ENCODE data around the gene OMP.

OMP gene

DNA sequence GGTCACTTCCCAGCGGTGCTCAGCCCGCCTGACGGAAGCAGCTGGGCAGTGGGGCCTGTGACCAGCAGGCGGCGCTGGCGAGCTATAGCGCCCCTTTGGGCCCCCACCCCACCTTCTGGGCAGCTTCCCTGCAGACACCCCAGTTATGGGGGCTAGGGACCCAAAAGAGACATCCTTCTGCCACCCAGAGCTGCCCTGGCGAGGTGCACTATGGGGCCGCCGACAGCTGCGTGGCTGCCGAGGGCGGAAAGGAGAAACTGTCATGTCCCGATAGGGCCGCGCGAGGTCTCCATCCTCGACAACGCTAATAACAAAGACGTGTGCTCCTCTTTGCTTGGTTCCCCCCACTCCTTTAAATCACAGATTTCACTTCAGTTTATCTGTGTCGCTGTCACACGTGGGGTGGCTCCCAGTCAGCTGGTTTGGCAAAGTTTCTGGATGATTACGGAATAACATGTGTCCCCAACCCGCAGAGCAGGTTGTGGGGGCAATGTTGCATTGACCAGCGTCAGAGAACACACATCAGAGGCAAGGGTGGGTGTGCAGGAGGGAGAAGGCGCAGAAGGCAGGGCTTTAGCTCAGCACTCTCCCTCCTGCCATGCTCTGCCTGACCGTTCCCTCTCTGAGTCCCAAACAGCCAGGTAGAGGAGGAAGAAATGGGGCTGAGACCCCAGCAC, 24.7 kb downstream of the OMP start:
- ChIA-PET CTCF (interaction anchor here (0.6 to 3.2 kb wide), 18 partner anchors 8 to 491 kb away, joined by 3 to 24 read pairs (median 4); no protein-coding TSS in a partner anchor), POLR2A (interaction anchor here (1.4 kb wide), 1 partner anchor 10 kb away, joined by 4 read pairs; no protein-coding TSS in a partner anchor)
- peak; percentile 77 for DNase-seq (ENCODE audit: extremely low spot score)
- TF ChIP-seq L3MBTL2 (conservative IDR thresholded peaks at IDR 0.05) (peak; percentile 35; the same call in 1 of the 2 replicates), PKNOX1 (IDR thresholded peaks at IDR 0.05) (no peak)

- no peak for DNase-seq (ENCODE audit: extremely low spot score)
- POLR2A ChIA-PET, result no interaction called here
- TF ChIP-seq FOXM1 (IDR thresholded peaks at IDR 0.05; ENCODE audit: borderline replicate concordance) (no peak), BHLHE40 (IDR thresholded peaks at IDR 0.05; ENCODE audit: borderline replicate concordance) (no peak)
- CTCF ChIA-PET, result interaction anchor here (0.8 to 3.2 kb wide), 10 partner anchors 7 to 490 kb away, joined by 3 to 24 read pairs (median 4); no protein-coding TSS in a partner anchor
Observed at GRCh38 chr11:77127920-77128691, 25.5 kb downstream of the OMP start, which contains the start of gene MYO7A. MYO7A (plus strand) TSS chr11:77128246; CDS start chr11:77130635, 2,389 bp downstream.

GRCh38 chr11:77129069-77129841, 26.6 kb downstream of the OMP start:
- TF ChIP-seq FOXM1 (IDR thresholded peaks at IDR 0.05; ENCODE audit: borderline replicate concordance), result no peak
- TF ChIP-seq NFRKB (IDR thresholded peaks at IDR 0.05), result no peak
- no peak for TF ChIP-seq FOXK2 (IDR thresholded peaks at IDR 0.05)
- TF ChIP-seq ELF4 (IDR thresholded peaks at IDR 0.05), result no peak
- no peak for TF ChIP-seq ZNF384 (IDR thresholded peaks at IDR 0.05)
- no peak for TF ChIP-seq LEF1 (IDR thresholded peaks at IDR 0.05; ENCODE audit: borderline replicate concordance)

DNA sequence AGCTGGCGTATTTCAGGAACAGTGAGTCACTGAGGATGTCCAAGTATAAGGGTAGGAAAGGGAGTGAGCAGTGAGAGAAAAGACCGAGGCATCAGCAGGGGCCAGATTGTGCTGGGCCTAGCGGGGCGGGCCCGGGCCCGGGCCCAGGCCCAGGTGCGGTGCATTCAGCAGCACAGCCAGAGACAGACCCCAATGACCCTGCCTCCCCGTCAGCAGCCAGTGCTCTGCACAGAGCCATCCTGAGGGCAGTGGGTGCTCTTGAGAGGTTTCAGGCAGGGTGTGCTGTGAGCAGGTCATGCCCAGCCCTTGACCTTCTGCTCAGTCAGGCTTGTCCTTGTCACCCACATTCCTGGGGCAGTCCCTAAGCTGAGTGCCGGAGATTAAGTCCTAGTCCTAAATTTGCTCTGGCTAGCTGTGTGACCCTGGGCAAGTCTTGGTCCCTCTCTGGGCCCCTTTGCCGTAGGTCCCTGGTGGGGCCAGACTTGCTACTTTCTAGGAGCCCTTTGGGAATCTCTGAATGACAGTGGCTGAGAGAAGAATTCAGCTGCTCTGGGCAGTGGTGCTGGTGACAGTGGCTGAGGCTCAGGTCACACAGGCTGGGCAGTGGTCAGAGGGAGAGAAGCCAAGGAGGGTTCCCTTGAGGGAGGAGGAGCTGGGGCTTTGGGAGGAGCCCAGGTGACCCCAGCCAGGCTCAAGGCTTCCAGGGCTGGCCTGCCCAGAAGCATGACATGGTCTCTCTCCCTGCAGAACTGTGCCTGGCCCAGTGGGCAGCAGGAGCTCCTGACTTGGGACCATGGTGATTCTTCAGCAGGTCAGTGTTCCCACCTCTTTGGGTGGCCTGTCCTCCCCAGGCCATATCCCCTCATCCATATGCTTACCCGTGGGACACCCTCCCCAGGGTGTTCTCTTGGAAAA, 27.5 kb downstream of the OMP start:
- TF ChIP-seq PKNOX1 (IDR thresholded peaks at IDR 0.05) (no peak), LEF1 (IDR thresholded peaks at IDR 0.05; ENCODE audit: borderline replicate concordance) (no peak), SUZ12 (IDR thresholded peaks at IDR 0.05) (no peak), FOXA1 (IDR thresholded peaks at IDR 0.05) (no peak)

More at GRCh38 chr11:77129069-77129841, 26.6 kb downstream of the OMP start:
- ChIA-PET CTCF (interaction anchor here (0.9 to 3.2 kb wide), 3 partner anchors 21 to 320 kb away, joined by 3 to 24 read pairs (median 5); no protein-coding TSS in a partner anchor), POLR2A (no interaction called here)
- DNase-seq (ENCODE audit: extremely low spot score), result no peak

GRCh38 chr11:77130763-77131513, 28.3 kb downstream of the OMP start:
- TF ChIP-seq ZNF384 (IDR thresholded peaks at IDR 0.05) (no peak), FOXM1 (IDR thresholded peaks at IDR 0.05; ENCODE audit: borderline replicate concordance) (no peak), HDGF (IDR thresholded peaks at IDR 0.05; ENCODE audit: borderline replicate concordance) (no peak), SP1 (IDR thresholded peaks at IDR 0.05) (no peak)
- ChIA-PET CTCF (no interaction called here), POLR2A (no interaction called here)
- no peak for DNase-seq (ENCODE audit: extremely low spot score)

More for the DNA sequence above, 27.5 kb downstream of the OMP start:
- POLR2A ChIA-PET, result no interaction called here
- CTCF ChIA-PET, result interaction anchor here (0.9 kb wide), 1 partner anchor 321 kb away, joined by 3 read pairs; no protein-coding TSS in a partner anchor
- DNase-seq (ENCODE audit: extremely low spot score), result no peak

GRCh38 chr11:77131560-77131959, 28.9 kb downstream of the OMP start:
- TF ChIP-seq SP1 (IDR thresholded peaks at IDR 0.05) (no peak), BHLHE40 (IDR thresholded peaks at IDR 0.05; ENCODE audit: borderline replicate concordance) (no peak), ELF4 (IDR thresholded peaks at IDR 0.05) (no peak), ZNF384 (IDR thresholded peaks at IDR 0.05) (no peak)
- ChIA-PET POLR2A (no interaction called here), CTCF (no interaction called here)
- DNase-seq (ENCODE audit: extremely low spot score), result no peak

All from HEK293T (cell line).